Caco-2 (cell line): ENCODE data around the gene F5. TPM values are rescaled to one million over a fixed set of nuclear protein-coding genes. Genes with fewer than 3 reads are reported as not detected.

ENCODE experiments used
- BruUV-seq: library from RNA; stranded (reverse); fragments of 400-500 nt; replicated peaks from 2 replicates; lab custom pipeline; 2021; lab: Mats Ljungman, UMichigan
- CTCF ChIA-PET: fragments of 300-600 bp; sonication (Branson Sonifier 250); formaldehyde crosslinking; loops from one replicate; lab custom pipeline; 2022; ENCODE audit warnings: antibody characterized with exemption; lab: Charles Lee
- POLR2A ChIA-PET: fragments of 300-600 bp; sonication (Branson Sonifier 250); formaldehyde crosslinking; loops from one replicate; lab custom pipeline; 2022; ENCODE audit warnings: antibody characterized with exemption; lab: Charles Lee
- DNase-seq, 2 experiments: peaks; one replicate each; pipeline versions ENCODE4 v3.0.0 to v3.0.0-alpha.2; 2020 to 2022
- H3K27me3 ChIP-seq: replicated peaks from 2 replicates; pipeline ENCODE4 v1.6.0; 2011; ENCODE audit warnings: low read length; ENCODE audit not compliant: control insufficient read depth, insufficient read depth
- H3K36me3 ChIP-seq: 2 replicates; pipeline ENCODE4 v1.5.1; 2011; ENCODE audit warnings: low read length; ENCODE audit not compliant: control insufficient read depth, insufficient read depth
- H3K4me1 ChIP-seq: fragments of 250-450 bp; sonication (Bioruptor Pico); 2 replicates; pipeline ENCODE4 v1.5.1; 2020; ENCODE audit warnings: mild to moderate bottlenecking
- H3K4me3 ChIP-seq: 2 replicates; pipeline ENCODE4 v1.5.1; 2011; ENCODE audit warnings: low read depth, mild to moderate bottlenecking, control low read depth, low read length
- H3K9me3 ChIP-seq: fragments of 250-450 bp; sonication (Bioruptor Pico); 2 replicates; pipeline ENCODE4 v1.5.1; 2020; ENCODE audit warnings: mild to moderate bottlenecking, moderate library complexity
- H3K27ac Mint-ChIP-seq: one replicate; pipeline ENCODE4 v1.8.0; 2022; ENCODE audit warnings: mixed read lengths; ENCODE audit not compliant: unreplicated experiment
- H3K27me3 Mint-ChIP-seq: one replicate; pipeline ENCODE4 v1.8.0; 2022; ENCODE audit warnings: mixed read lengths; ENCODE audit not compliant: insufficient read depth, unreplicated experiment
- H3K36me3 Mint-ChIP-seq: one replicate; pipeline ENCODE4 v1.8.0; 2022; ENCODE audit warnings: mild to moderate bottlenecking, mixed read lengths; ENCODE audit not compliant: insufficient read depth, unreplicated experiment
- H3K4me1 Mint-ChIP-seq: one replicate; pipeline ENCODE4 v1.8.0; 2022; ENCODE audit warnings: low read depth, mixed read lengths; ENCODE audit not compliant: unreplicated experiment
- H3K4me3 Mint-ChIP-seq: one replicate; pipeline ENCODE4 v1.8.0; 2022; ENCODE audit warnings: mild to moderate bottlenecking, moderate library complexity, mixed read lengths; ENCODE audit not compliant: unreplicated experiment
- H3K9me3 Mint-ChIP-seq: one replicate; pipeline ENCODE4 v1.8.0; 2022; ENCODE audit warnings: mixed read lengths; ENCODE audit not compliant: unreplicated experiment
- intact Hi-C: fragments of 100-400 bp; cut with micrococcal nuclease; formaldehyde crosslinking; loops from one replicate; pipeline ENCODE4 v1.10.0; 2022; ENCODE audit not compliant: unreplicated experiment
- total RNA-seq: library from RNA; stranded (reverse); gene quantifications from 2 replicates; pipeline ENCODE4 v1.2.3, GENCODE V29; 2022
- TF ChIP-seq, protein P1 (sequence below), 2 experiments: fragments of 200-600 bp in 1 of 2; IDR thresholded peaks; 1 replicate in 1 of 2; 2 replicates in 1 of 2; pipeline versions ENCODE4 v1.5.1 to v1.8.0; 2011 to 2022; ENCODE audit warnings: antibody characterized with exemption in 1 of 2, control low read depth in 1 of 2, inconsistent platforms in 1 of 2, low read depth in 1 of 2, low read length in 1 of 2, mild to moderate bottlenecking in 1 of 2, moderate library complexity in 1 of 2; ENCODE audit not compliant: insufficient read depth in 1 of 2, severe bottlenecking in 1 of 2, unreplicated experiment in 1 of 2

The F5 gene
- total RNA-seq, 1 experiment from 2014 or later, result 0.50 TPM

DNA sequence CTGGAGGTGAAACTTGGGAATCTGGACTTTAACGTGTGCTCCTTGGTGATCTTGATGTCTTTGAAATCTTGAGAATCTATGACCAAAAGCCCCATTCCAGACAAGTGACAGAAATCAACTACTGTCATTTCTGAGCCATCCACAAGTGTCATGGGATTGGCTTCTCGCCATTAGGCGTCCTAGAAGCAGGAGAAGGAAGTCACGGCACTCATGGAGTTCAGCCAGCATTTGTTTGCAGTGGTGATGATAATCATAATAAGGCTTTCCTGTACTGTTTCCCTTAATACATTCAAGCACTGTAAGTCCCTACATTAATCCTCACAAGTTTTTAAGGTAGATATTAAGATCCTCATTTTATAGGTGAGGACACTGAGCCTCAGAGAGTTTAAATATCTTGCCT, 11.9 kb downstream of the F5 start:
- ChIA-PET CTCF (no interaction called here), POLR2A (no interaction called here)
- no peaks in the 10 kb centered on the region; the same call in none of the 2 replicates for H3K36me3 ChIP-seq
- intact Hi-C loops, result loop anchor here (5.0 kb wide), 1 partner anchor 318 kb away; the partner anchor contains the start of gene SCYL3
- no TSS peak for BruUV-seq
- no peaks in the 10 kb centered on the region for H3K27me3 ChIP-seq
- H3K27ac Mint-ChIP-seq, result no peak overlapping the region
- TF ChIP-seq, protein P1, sequence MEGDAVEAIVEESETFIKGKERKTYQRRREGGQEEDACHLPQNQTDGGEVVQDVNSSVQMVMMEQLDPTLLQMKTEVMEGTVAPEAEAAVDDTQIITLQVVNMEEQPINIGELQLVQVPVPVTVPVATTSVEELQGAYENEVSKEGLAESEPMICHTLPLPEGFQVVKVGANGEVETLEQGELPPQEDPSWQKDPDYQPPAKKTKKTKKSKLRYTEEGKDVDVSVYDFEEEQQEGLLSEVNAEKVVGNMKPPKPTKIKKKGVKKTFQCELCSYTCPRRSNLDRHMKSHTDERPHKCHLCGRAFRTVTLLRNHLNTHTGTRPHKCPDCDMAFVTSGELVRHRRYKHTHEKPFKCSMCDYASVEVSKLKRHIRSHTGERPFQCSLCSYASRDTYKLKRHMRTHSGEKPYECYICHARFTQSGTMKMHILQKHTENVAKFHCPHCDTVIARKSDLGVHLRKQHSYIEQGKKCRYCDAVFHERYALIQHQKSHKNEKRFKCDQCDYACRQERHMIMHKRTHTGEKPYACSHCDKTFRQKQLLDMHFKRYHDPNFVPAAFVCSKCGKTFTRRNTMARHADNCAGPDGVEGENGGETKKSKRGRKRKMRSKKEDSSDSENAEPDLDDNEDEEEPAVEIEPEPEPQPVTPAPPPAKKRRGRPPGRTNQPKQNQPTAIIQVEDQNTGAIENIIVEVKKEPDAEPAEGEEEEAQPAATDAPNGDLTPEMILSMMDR (IDR thresholded peaks at IDR 0.05; ENCODE audit: insufficient read depth in 1 of 2, low read depth in 1 of 2, low read length in 1 of 2, severe bottlenecking in 1 of 2, unreplicated experiment in 1 of 2), result no peak
- H3K4me1 ChIP-seq, result peaks cover 42% of the 10 kb centered on the region
- H3K9me3 ChIP-seq, result no peaks in the 10 kb centered on the region
- no peaks in the 10 kb centered on the region for H3K27me3 Mint-ChIP-seq
- no peak overlapping the region for H3K4me3 ChIP-seq
- no peak overlapping the region for H3K4me3 Mint-ChIP-seq
- no peak for DNase-seq
- peaks cover 6% of the 10 kb centered on the region for H3K36me3 Mint-ChIP-seq
- H3K9me3 Mint-ChIP-seq, result peaks cover 19% of the 10 kb centered on the region
- peaks cover 38% of the 10 kb centered on the region for H3K4me1 Mint-ChIP-seq

DNA sequence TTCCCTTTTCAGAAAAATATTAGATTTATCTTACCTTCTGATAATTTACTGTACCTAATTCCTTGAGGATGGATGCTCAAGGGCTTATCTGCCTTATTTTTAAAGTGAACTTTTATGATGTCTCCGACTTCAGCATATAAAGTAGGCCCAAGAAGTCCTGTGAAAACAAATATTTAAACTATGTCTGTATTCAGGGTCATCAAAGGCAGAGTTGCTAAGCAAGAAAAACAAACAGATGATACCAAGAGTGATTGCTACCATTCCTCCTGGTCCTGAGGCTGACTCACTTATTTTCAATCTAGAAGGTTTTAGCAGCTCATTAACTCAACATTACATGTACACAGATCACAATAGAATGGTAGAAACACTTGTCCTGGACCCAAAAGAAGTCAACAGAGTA, 14.1 kb downstream of the F5 start:
- Histone ChIP-seq H3K4me3 (no peak overlapping the region), H3K36me3 (no peaks in the 10 kb centered on the region; the same call in none of the 2 replicates), H3K4me1 (peaks cover 57% of the 10 kb centered on the region), H3K9me3 (no peaks in the 10 kb centered on the region), H3K27me3 (no peaks in the 10 kb centered on the region)
- Mint-ChIP-seq H3K27ac (peak overlapping the region; percentile 90), H3K27me3 (no peaks in the 10 kb centered on the region), H3K36me3 (peaks cover 6% of the 10 kb centered on the region), H3K9me3 (peaks cover 19% of the 10 kb centered on the region), H3K4me1 (peaks cover 38% of the 10 kb centered on the region), H3K4me3 (peak overlapping the region; percentile 3)
- TF ChIP-seq, protein P1 (IDR thresholded peaks at IDR 0.05; ENCODE audit: insufficient read depth in 1 of 2, low read depth in 1 of 2, low read length in 1 of 2, severe bottlenecking in 1 of 2, unreplicated experiment in 1 of 2), result no peak
- ChIA-PET POLR2A (no interaction called here), CTCF (no interaction called here)
- peak; percentile 42 to 75 for DNase-seq
- intact Hi-C loops, result loop anchor here (1.0 to 5.0 kb wide), 2 partner anchors 22 to 320 kb away; partner anchors contain the start of gene SCYL3
- no TSS peak for BruUV-seq

DNA sequence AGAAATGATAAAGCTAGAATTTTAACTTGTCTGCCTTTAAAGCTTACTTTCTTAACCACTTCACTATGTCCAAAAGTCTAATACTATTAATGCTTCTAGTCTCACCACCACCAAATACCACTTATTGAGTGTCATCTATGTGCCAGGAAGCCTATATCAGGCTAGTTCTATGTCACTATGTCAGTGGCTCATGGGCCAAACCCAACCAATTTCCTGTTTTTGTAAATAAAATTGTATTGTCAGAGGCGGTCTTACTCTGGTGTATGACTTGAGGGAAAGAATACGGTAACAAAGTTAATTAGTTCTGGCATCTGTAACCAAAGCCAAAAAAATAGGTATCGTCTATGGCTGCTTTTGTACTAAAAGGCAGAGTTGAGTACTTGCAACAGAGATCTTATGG, 14.8 kb downstream of the F5 start:
- intact Hi-C loops, result loop anchor here (5.0 kb wide), 1 partner anchor 321 kb away; the partner anchor contains the start of gene SCYL3
- BruUV-seq, result no TSS peak
- H3K27ac Mint-ChIP-seq, result peak overlapping the region; percentile 90

More for the DNA sequence above, 14.8 kb downstream of the F5 start:
- ChIA-PET POLR2A (interaction anchor here (0.6 kb wide), 1 partner anchor 322 kb away, joined by 3 read pairs; no protein-coding TSS in a partner anchor), CTCF (no interaction called here)
- H3K4me1 ChIP-seq, result peaks cover 61% of the 10 kb centered on the region
- Mint-ChIP-seq H3K36me3 (peaks cover 6% of the 10 kb centered on the region), H3K9me3 (peaks cover 19% of the 10 kb centered on the region), H3K4me1 (peaks cover 38% of the 10 kb centered on the region), H3K27me3 (no peaks in the 10 kb centered on the region), H3K4me3 (no peak overlapping the region)
- no peak overlapping the region for H3K4me3 ChIP-seq
- H3K9me3 ChIP-seq, result no peaks in the 10 kb centered on the region
- H3K27me3 ChIP-seq, result no peaks in the 10 kb centered on the region
- H3K36me3 ChIP-seq, result no peaks in the 10 kb centered on the region; the same call in 1 of the 2 replicates
- DNase-seq, result no peak
- TF ChIP-seq, protein P1 (IDR thresholded peaks at IDR 0.05; ENCODE audit: insufficient read depth in 1 of 2, low read depth in 1 of 2, low read length in 1 of 2, severe bottlenecking in 1 of 2, unreplicated experiment in 1 of 2), result no peak
